Adrenal gland (tissue), 12 donors: Measurements from ENCODE around the gene NUCKS1. TPM values are rescaled to one million over a fixed set of nuclear protein-coding genes. Genes with fewer than 3 reads are reported as not detected.

Source experiments
- DNase-seq, 7 donors: peaks; one replicate each; pipeline ENCODE4 v3.0.0-alpha.2; 2019 to 2020
- H3K27ac ChIP-seq, 5 donors: fragments of 200-600 bp; sonication (generic) in 4 of 5; 1 replicate in 3 of 5; 2 replicates in 2 of 5; pipeline versions ENCODE4 v1.5.1 to v1.8.0; 2016 to 2020; ENCODE audit warnings: mild to moderate bottlenecking in 1 of 5
- H3K27me3 ChIP-seq: fragments of 200-600 bp; 2 replicates; pipeline ENCODE4 v1.8.0; 2021
- H3K36me3 ChIP-seq, 2 donors: fragments of 200-600 bp; replicated peaks in 1 of 2; 1 replicate in 1 of 2; 2 replicates in 1 of 2; pipeline versions ENCODE4 v1.5.1 to v1.8.0; 2018 to 2022
- H3K4me1 ChIP-seq, 2 donors: fragments of 200-600 bp; replicated peaks in 1 of 2; 1 replicate in 1 of 2; 2 replicates in 1 of 2; pipeline versions ENCODE4 v1.5.1 to v1.8.0; 2018 to 2021
- H3K4me3 ChIP-seq, 4 donors: fragments of 200-600 bp; sonication (generic) in 3 of 4; one replicate each; pipeline ENCODE4 v1.5.1; 2016 to 2018
- H3K9me3 ChIP-seq, 3 donors: fragments of 200-600 bp; sonication (generic) in 1 of 3; replicated peaks in 1 of 3; 1 replicate in 2 of 3; 2 replicates in 1 of 3; pipeline versions ENCODE4 v1.5.1 to v1.8.0; 2016 to 2021
- CTCF ChIP-seq, 6 experiments: fragments of 450-650 bp in 4 of 6; fragments of 200-600 bp in 2 of 6; sonication (generic) in 1 of 6; IDR thresholded peaks; 1 replicate in 5 of 6; 2 replicates in 1 of 6; pipeline versions ENCODE4 v1.5.1 to v1.8.0; 2016 to 2021; ENCODE audit warnings: antibody characterized with exemption in 6 of 6, mild to moderate bottlenecking in 2 of 6, moderate library complexity in 1 of 6
- POLR2A ChIP-seq, 2 donors: fragments of 450-650 bp; IDR thresholded peaks; one replicate each; pipeline ENCODE4 v1.6.1; 2017; ENCODE audit warnings: antibody characterized with exemption in 2 of 2, mild to moderate bottlenecking in 2 of 2, moderate library complexity in 1 of 2
- WGBS, 4 donors: extraction: QIAGEN DNeasy Blood & Tissue Kit in 2 of 4; methylation state at CpG; one replicate each; pipeline versions ENCODE4 v1.1.5 to v1.1.7; 2013 to 2017; 5-methylcytosine and 5-hydroxymethylcytosine counted together
- intact Hi-C, 2 donors: fragments of 100-400 bp; cut with DNase I; formaldehyde crosslinking; loops; one replicate each; pipeline versions ENCODE4 v1.14.1 to v1.15.0; 2022 to 2023
- polyA plus RNA-seq, 3 donors: library from polyadenylated mRNA; stranded (reverse); fragments of 200-250 nt in 2 of 3; fragments of 350-450 nt in 1 of 3; fragmentation: Illumina TruSeq in 1 of 3; extraction: RNeasy Lipid Tissue Mini Kit (QIAGEN cat#74804) in 1 of 3; gene quantifications; one replicate each; pipeline ENCODE4 v1.2.3, GENCODE V29; 2013 to 2014
- total RNA-seq, 9 donors: library from RNA; depleted of rRNA in 4 of 9; stranded (reverse); fragments of >200 nt in 4 of 9; fragments of 120-200 nt in 1 of 9; fragmentation: NEBNext Ultra II Directional in 1 of 9; extraction: Animal tissue kit (Norgen Biotek cat#: 25700) in 1 of 9; gene quantifications; one replicate each; pipeline versions ENCODE4 v1.1.0 to v1.2.4, GENCODE V29; 2013 to 2023
- donor health status: healthy with polysubstance abuse.
- donor health status: Bipolar disorder and iron deficiency.
- donor health status: DM: yes; HTN: yes; CAD: no.
- donor health status: DM: no; HTN: no; CAD: no.
- donor health status: DM: no; HTN: no; CAD: no.
- donor health status: DM: yes; HTN: yes; CAD: no.

The NUCKS1 gene
- total and polyA plus RNA-seq, 12 donors: 33.1 to 161 (median 122) TPM

- Histone ChIP-seq H3K4me3 (no peak overlapping the region), H3K27ac (no peak overlapping the region), H3K27me3 (no peaks in the 10 kb centered on the region), H3K36me3 (no peaks in the 10 kb centered on the region), H3K9me3 (no peaks in the 10 kb centered on the region), H3K4me1 (no peaks in the 10 kb centered on the region)
- intact Hi-C loops: no loop called here
- WGBS, 4 donors: 73 to 90% (median 77%) methylated on average over 5 of the region's 5 CpGs
- TF ChIP-seq CTCF (IDR thresholded peaks at IDR 0.05) (no peak), POLR2A (IDR thresholded peaks at IDR 0.05) (no peak)
- no peak for DNase-seq
These were observed 4.9 kb upstream of the NUCKS1 start for GRCh38 chr1:205754857-205755256.

GRCh38 chr1:205751036-205751651 is 1.2 kb upstream of the NUCKS1 start:
- H3K4me1 ChIP-seq: peaks cover 17 to 22% of the 10 kb centered on the region in 2 donors
- 77 to 82% (median 80%) methylated on average over 13 of the region's 13 CpGs for WGBS, 4 donors
- TF ChIP-seq POLR2A (IDR thresholded peaks at IDR 0.05) (no peak), CTCF (IDR thresholded peaks at IDR 0.05) (no peak)
- no peaks in the 10 kb centered on the region for H3K36me3 ChIP-seq
- no peaks in the 10 kb centered on the region for H3K9me3 ChIP-seq
- no peaks in the 10 kb centered on the region for H3K27me3 ChIP-seq
- no peak for DNase-seq
- H3K27ac ChIP-seq: no peak overlapping the region
- H3K4me3 ChIP-seq: no peak overlapping the region
- intact Hi-C loops: no loop called here

- peak; percentile 95 to 96 (median 96) for DNase-seq
- no peaks in the 10 kb centered on the region for H3K36me3 ChIP-seq
- no peaks in the 10 kb centered on the region for H3K9me3 ChIP-seq
- H3K4me1 ChIP-seq: peaks cover 17 to 27% of the 10 kb centered on the region in 2 donors
- intact Hi-C loops: no loop called here
- TF ChIP-seq CTCF (IDR thresholded peaks at IDR 0.05) (peak in 1 of 6 experiments; percentile 7), POLR2A (IDR thresholded peaks at IDR 0.05) (peak; percentile 26 to 90)
- H3K27me3 ChIP-seq: no peaks in the 10 kb centered on the region
- H3K4me3 ChIP-seq: peak overlapping the region; percentile 6 to 95 (median 35)
- WGBS, 4 donors: 0 to 1% (median 0%) methylated on average over 1 to 81 of the region's 81 CpGs
- H3K27ac ChIP-seq: peak overlapping the region; percentile 48 to 100 (median 95)
These were observed 496 bp downstream of the NUCKS1 start for GRCh38 chr1:205749234-205750137.
